CD4-positive, alpha-beta T cell treated with Interleukin-4 for 4 hours (primary cell): Measurements from ENCODE around the gene ZNF879.

Experiments used
- DNase-seq: peaks from one replicate; pipeline ENCODE4 v3.0.0-alpha.2; 2020

Gene ZNF879

GRCh38 chr5:179033004-179033580 is 9.5 kb downstream of the ZNF879 start:
- DNase-seq = no peak

GRCh38 chr5:179044765-179045164 is 21.2 kb downstream of the ZNF879 start:
- DNase-seq = no peak

- no peak for DNase-seq
Measured at GRCh38 chr5:179051784-179052183, 28.2 kb downstream of the ZNF879 start.

GRCh38 chr5:179054036-179054785 is 30.6 kb downstream of the ZNF879 start:
- no peak for DNase-seq

- DNase-seq = no peak
Measured at GRCh38 chr5:179054876-179055275, 31.3 kb downstream of the ZNF879 start.

GRCh38 chr5:179055436-179055835 is 31.8 kb downstream of the ZNF879 start:
- no peak for DNase-seq

- DNase-seq = no peak
Measured at GRCh38 chr5:179055841-179056240, 32.2 kb downstream of the ZNF879 start.

GRCh38 chr5:179060116-179061008 is 36.8 kb downstream of the ZNF879 start, which contains the start of gene ZNF354C:
TSS of gene ZNF354C (plus strand) at chr5:179060373. CDS start at chr5:179062069, 1,696 bp downstream.
- peak; percentile 87 for DNase-seq

GRCh38 chr5:179061025-179061424 is 37.4 kb downstream of the ZNF879 start:
- DNase-seq = no peak

GRCh38 chr5:179065703-179066102 is 42.1 kb downstream of the ZNF879 start:
- no peak for DNase-seq

GRCh38 chr5:179079165-179079987 is 55.8 kb downstream of the ZNF879 start:
- DNase-seq = no peak

- no peak for DNase-seq
Measured at GRCh38 chr5:179080724-179081123, 57.1 kb downstream of the ZNF879 start.
